ENCODE data around the gene NEU3.
"Not testable (repeated sequence)": the region's sequence is repeated elsewhere in the genome, so short reads cannot be mapped to it uniquely, and the experiment has no call there.

NEU3 gene

GRCh38 chr11:75046668-75047067 is 57.9 kb downstream of the NEU3 start:
- H3K36me3 ChIP-seq; H3K4me3 ChIP-seq (ENCODE audit: low read depth, low read length); DNase-seq; H3K27ac ChIP-seq; H3K9me3 ChIP-seq (ENCODE audit: severe bottlenecking); H3K27me3 ChIP-seq (ENCODE audit: insufficient read depth, low read depth, severe bottlenecking): not testable (repeated sequence)

- H3K36me3 ChIP-seq = no peaks in the 10 kb centered on the region
Measured at GRCh38 chr11:75047191-75047590, 58.5 kb downstream of the NEU3 start.

GRCh38 chr11:75049501-75050266 is 61.0 kb downstream of the NEU3 start:
- not testable (repeated sequence) for H3K4me3 ChIP-seq (ENCODE audit: low read depth, low read length); H3K27ac ChIP-seq; H3K9me3 ChIP-seq (ENCODE audit: severe bottlenecking); DNase-seq; H3K27me3 ChIP-seq (ENCODE audit: insufficient read depth, low read depth, severe bottlenecking); H3K36me3 ChIP-seq

More at GRCh38 chr11:75047191-75047590, 58.5 kb downstream of the NEU3 start:
- TF ChIP-seq, protein P1, sequence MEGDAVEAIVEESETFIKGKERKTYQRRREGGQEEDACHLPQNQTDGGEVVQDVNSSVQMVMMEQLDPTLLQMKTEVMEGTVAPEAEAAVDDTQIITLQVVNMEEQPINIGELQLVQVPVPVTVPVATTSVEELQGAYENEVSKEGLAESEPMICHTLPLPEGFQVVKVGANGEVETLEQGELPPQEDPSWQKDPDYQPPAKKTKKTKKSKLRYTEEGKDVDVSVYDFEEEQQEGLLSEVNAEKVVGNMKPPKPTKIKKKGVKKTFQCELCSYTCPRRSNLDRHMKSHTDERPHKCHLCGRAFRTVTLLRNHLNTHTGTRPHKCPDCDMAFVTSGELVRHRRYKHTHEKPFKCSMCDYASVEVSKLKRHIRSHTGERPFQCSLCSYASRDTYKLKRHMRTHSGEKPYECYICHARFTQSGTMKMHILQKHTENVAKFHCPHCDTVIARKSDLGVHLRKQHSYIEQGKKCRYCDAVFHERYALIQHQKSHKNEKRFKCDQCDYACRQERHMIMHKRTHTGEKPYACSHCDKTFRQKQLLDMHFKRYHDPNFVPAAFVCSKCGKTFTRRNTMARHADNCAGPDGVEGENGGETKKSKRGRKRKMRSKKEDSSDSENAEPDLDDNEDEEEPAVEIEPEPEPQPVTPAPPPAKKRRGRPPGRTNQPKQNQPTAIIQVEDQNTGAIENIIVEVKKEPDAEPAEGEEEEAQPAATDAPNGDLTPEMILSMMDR (IDR thresholded peaks at IDR 0.05; ENCODE audit: low read depth, low read length) = no peak
- Histone ChIP-seq H3K27me3 (ENCODE audit: insufficient read depth, low read depth, severe bottlenecking) (no peaks in the 10 kb centered on the region), H3K4me3 (ENCODE audit: low read depth, low read length) (no peak overlapping the region), H3K9me3 (ENCODE audit: severe bottlenecking) (no peaks in the 10 kb centered on the region), H3K27ac (no peak overlapping the region)
- no peak for DNase-seq

GRCh38 chr11:75050516-75050915 is 61.8 kb downstream of the NEU3 start:
- no peak overlapping the region for H3K4me3 ChIP-seq (ENCODE audit: low read depth, low read length)
- no peak overlapping the region for H3K27ac ChIP-seq
- no peaks in the 10 kb centered on the region for H3K9me3 ChIP-seq (ENCODE audit: severe bottlenecking)
- DNase-seq = no peak
- no peaks in the 10 kb centered on the region for H3K27me3 ChIP-seq (ENCODE audit: insufficient read depth, low read depth, severe bottlenecking)
- H3K36me3 ChIP-seq = no peaks in the 10 kb centered on the region
- TF ChIP-seq, protein P1 (IDR thresholded peaks at IDR 0.05; ENCODE audit: low read depth, low read length) = no peak

- TF ChIP-seq, protein P1 (IDR thresholded peaks at IDR 0.05; ENCODE audit: low read depth, low read length) = no peak
- DNase-seq = no peak
- Histone ChIP-seq H3K4me3 (ENCODE audit: low read depth, low read length) (no peak overlapping the region), H3K27ac (no peak overlapping the region), H3K9me3 (ENCODE audit: severe bottlenecking) (no peaks in the 10 kb centered on the region), H3K27me3 (ENCODE audit: insufficient read depth, low read depth, severe bottlenecking) (no peaks in the 10 kb centered on the region), H3K36me3 (no peaks in the 10 kb centered on the region)
Measured at GRCh38 chr11:75051043-75051442, 62.3 kb downstream of the NEU3 start.

- DNase-seq = no peak
- TF ChIP-seq, protein P1 (IDR thresholded peaks at IDR 0.05; ENCODE audit: low read depth, low read length) = no peak
- no peaks in the 10 kb centered on the region for H3K36me3 ChIP-seq
- no peak overlapping the region for H3K4me3 ChIP-seq (ENCODE audit: low read depth, low read length)
- H3K27ac ChIP-seq = no peak overlapping the region
- H3K9me3 ChIP-seq (ENCODE audit: severe bottlenecking) = no peaks in the 10 kb centered on the region
- H3K27me3 ChIP-seq (ENCODE audit: insufficient read depth, low read depth, severe bottlenecking) = no peaks in the 10 kb centered on the region
Measured at GRCh38 chr11:75052457-75052856, 63.7 kb downstream of the NEU3 start.

DNA sequence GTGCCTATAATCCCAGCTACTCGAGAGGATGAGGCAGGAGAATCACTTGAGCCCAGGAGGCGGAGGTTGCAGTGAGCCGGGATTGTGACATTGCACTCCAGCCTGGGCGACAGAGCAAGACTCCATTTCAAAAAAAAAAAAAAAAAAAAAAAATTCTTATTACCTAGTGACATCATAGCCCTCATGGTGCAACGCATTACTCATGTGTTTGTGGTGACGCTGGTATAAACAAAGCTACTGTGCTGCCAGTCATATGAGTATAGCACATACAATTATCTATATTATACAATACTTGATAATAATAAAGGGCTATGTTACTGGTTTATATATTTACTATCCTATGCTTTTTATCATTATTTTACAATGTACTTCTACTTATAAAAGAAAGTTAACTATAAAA is 66.8 kb downstream of the NEU3 start:
- TF ChIP-seq, protein P1 (IDR thresholded peaks at IDR 0.05; ENCODE audit: low read depth, low read length) = no peak
- H3K4me3 ChIP-seq (ENCODE audit: low read depth, low read length) = no peak overlapping the region
- H3K27me3 ChIP-seq (ENCODE audit: insufficient read depth, low read depth, severe bottlenecking) = no peaks in the 10 kb centered on the region
- no peaks in the 10 kb centered on the region for H3K36me3 ChIP-seq
- no peaks in the 10 kb centered on the region for H3K9me3 ChIP-seq (ENCODE audit: severe bottlenecking)
- DNase-seq = no peak
- H3K27ac ChIP-seq = no peak overlapping the region
